Chondrocyte (in vitro differentiated cells): ENCODE results near the gene TRAPPC14. TPM values are rescaled to one million over a fixed set of nuclear protein-coding genes. Genes with fewer than 3 reads are reported as not detected.

Source experiments
- DNase-seq: peaks from one replicate; pipeline ENCODE4 v3.0.0; 2021; ENCODE audit warnings: mixed read lengths, low spot score
- H3K27ac Mint-ChIP-seq: one replicate; pipeline ENCODE4 v1.8.0; 2021; ENCODE audit warnings: mild to moderate bottlenecking, moderate library complexity, mixed read lengths; ENCODE audit not compliant: unreplicated experiment
- H3K27me3 Mint-ChIP-seq: 2 replicates; pipeline ENCODE4 v1.8.0; 2021; ENCODE audit warnings: low read depth, mixed read lengths
- H3K36me3 Mint-ChIP-seq: 2 replicates; pipeline ENCODE4 v1.8.0; 2021; ENCODE audit warnings: low read depth, mixed read lengths
- H3K4me1 Mint-ChIP-seq: 2 replicates; pipeline ENCODE4 v1.8.0; 2021; ENCODE audit warnings: low read depth, mild to moderate bottlenecking, mixed read lengths
- H3K4me3 Mint-ChIP-seq: one replicate; pipeline ENCODE4 v1.8.0; 2021; ENCODE audit warnings: mild to moderate bottlenecking, moderate library complexity, mixed read lengths; ENCODE audit not compliant: unreplicated experiment
- H3K9me3 Mint-ChIP-seq: 2 replicates; pipeline ENCODE4 v1.8.0; 2021; ENCODE audit warnings: low read depth, mixed read lengths
- total RNA-seq: library from RNA; stranded (reverse); gene quantifications from 3 replicates; pipeline ENCODE4 v1.2.1, GENCODE V29; 2021
- TF ChIP-seq, protein P1 (sequence below): fragments of 200-600 bp; sonication (generic); IDR thresholded peaks from 2 replicates; pipeline ENCODE4 v1.5.0; 2021; ENCODE audit warnings: antibody characterized with exemption, mild to moderate bottlenecking, moderate library complexity

Gene TRAPPC14
- total RNA-seq, 1 donor from 2014 or later = 15.4 TPM

DNA sequence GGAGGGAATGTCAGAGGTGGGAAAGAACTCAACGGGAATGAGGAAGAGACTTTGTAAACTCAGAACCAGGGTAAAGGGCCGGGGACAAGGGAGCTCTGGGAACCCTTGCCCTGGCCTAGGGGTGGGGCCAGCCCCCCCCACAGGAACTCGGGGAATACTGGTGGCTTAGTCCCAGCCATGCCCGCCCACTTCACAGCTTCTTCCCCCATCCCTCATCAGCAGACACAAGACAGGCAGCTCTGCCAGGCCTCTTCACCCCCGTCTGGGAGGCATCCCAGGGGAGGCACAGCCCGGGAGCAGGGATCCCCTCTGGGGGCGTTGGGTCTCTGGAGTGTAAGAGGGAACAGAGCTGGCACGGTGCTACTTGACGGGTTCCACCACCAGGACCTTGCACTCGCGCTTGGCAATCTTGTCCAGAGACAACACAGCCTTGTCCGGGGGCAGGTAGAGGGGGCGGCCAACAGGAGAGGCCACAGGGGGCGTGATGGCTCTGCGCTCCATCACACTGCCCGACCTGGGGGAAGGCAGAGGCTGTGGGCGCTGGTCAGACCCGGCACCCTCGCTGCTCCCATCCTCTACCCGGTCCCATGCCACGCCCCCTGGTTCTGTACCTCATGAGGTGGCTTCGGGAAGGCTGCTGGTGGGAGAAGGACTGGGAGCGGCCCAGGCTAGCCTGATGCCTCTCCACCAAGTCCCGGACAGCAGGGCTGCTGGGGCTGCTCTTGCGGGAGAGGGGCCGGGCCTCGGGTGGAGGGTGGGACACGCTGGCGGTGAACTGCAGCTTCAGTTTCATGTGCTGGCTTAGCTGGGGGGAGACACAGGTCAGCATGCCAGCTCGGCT is 3.7 kb downstream of the TRAPPC14 start:
- Mint-ChIP-seq H3K27me3 (no peaks in the 10 kb centered on the region), H3K9me3 (no peaks in the 10 kb centered on the region), H3K4me1 (peaks cover 35% of the 10 kb centered on the region), H3K36me3 (peaks cover 7% of the 10 kb centered on the region), H3K27ac (peak overlapping the region; percentile 45), H3K4me3 (no peak overlapping the region)
- TF ChIP-seq, protein P1, sequence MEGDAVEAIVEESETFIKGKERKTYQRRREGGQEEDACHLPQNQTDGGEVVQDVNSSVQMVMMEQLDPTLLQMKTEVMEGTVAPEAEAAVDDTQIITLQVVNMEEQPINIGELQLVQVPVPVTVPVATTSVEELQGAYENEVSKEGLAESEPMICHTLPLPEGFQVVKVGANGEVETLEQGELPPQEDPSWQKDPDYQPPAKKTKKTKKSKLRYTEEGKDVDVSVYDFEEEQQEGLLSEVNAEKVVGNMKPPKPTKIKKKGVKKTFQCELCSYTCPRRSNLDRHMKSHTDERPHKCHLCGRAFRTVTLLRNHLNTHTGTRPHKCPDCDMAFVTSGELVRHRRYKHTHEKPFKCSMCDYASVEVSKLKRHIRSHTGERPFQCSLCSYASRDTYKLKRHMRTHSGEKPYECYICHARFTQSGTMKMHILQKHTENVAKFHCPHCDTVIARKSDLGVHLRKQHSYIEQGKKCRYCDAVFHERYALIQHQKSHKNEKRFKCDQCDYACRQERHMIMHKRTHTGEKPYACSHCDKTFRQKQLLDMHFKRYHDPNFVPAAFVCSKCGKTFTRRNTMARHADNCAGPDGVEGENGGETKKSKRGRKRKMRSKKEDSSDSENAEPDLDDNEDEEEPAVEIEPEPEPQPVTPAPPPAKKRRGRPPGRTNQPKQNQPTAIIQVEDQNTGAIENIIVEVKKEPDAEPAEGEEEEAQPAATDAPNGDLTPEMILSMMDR = no peak
- no peak for DNase-seq

DNA sequence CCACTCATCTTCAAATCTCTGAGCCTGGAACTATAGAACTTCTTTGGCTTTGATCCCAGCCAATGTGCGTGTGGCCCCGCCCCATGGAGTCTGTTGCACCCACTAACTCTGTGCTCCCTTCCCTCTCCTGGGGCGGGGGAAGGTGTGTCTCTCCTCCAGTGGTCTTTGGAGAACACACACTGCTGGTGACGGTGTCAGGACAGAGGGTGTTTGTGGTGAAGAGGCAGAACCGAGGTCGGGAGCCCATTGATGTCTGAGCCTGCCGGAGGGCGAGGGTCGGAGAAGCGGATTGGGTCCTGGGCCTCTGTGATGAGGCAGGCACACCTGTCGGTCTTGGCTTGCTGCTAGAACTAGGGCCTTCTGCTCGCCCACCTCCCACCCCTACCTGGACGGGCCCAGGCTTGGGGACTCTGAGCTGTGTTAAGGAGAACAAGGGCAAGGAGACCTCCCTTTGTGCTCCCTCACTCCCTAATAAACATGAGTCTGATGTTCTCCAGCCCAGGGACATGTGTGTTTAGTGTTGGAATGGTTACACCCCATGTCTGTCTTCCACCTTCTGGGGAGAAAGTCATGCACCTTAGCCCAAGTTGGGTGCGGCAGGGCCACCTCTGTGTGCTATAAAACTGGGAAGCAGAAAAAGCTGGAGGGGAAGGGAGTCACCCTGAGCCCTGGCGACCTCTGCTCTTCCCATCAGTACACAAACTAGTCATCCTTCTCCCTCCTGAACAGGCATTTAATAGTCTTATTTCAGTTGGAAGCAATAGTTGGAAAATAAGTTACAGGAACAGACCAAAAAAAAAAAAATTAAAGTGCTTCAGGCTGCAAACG is 4.6 kb downstream of the TRAPPC14 start:
- peak overlapping the region; percentile 45 for H3K27ac Mint-ChIP-seq
- no peak for DNase-seq
- no peak overlapping the region for H3K4me3 Mint-ChIP-seq
- H3K9me3 Mint-ChIP-seq = no peaks in the 10 kb centered on the region
- TF ChIP-seq, protein P1 = no peak
- peaks cover 7% of the 10 kb centered on the region for H3K36me3 Mint-ChIP-seq
- H3K4me1 Mint-ChIP-seq = peaks cover 38% of the 10 kb centered on the region
- no peaks in the 10 kb centered on the region for H3K27me3 Mint-ChIP-seq

DNA sequence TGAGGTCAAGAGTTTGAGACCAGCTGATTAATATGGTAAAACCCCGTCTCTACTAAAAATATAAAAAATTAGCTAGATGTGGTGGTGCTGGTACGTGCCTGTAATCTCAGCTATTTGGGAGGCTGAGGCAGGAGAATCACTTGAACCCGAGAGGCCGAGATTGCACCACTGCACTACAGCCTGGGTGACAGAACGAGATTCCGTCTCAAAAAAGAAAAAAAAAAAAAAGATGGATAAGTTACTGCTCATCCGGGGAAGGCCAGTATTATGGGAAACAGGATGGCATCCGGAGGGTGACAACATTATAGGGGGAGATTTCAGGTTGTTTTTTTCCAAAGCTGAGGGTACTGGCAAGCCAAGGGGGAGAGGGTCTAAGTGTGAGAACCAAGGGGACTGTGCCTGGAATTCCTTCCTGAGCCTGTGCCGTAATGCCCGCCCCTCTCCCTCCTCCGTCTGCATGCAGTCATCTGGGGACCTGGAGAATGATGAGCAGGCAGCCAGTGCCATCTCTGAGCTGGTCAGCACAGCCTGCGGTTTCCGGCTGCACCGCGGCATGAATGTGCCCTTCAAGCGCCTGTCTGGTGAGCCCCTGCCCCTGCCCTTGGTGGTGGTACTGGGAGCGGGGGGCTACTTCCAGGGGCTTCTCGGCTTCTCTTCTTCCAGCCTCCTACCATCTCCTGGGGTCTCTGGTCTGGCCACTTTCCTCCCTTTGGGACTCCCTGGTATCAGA is 5.4 kb downstream of the TRAPPC14 start:
- DNase-seq = no peak
- TF ChIP-seq, protein P1 = no peak
- Mint-ChIP-seq H3K27ac (no peak overlapping the region), H3K4me3 (no peak overlapping the region), H3K36me3 (peaks cover 9% of the 10 kb centered on the region), H3K27me3 (no peaks in the 10 kb centered on the region), H3K9me3 (no peaks in the 10 kb centered on the region), H3K4me1 (peaks cover 43% of the 10 kb centered on the region)

DNA sequence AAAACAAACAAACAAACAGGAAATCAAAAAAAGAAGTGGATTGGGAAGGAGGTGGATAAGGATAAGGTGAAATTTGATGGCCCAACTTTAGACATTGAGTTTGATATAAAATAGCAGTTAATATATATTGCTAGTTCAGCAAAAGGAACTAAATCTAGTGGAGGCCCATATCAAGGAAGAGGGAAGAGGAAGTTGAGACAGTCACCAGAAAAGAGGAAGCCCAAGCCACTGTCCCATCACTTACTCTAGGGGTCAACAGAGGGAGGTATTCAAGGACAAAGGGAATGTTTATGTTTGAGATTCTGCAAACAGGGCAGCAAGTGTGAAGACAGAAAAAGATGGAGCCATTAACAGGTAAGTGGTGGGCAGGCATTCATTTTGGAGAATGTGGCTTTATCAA is 6.1 kb downstream of the TRAPPC14 start:
- Mint-ChIP-seq H3K4me1 (peaks cover 39% of the 10 kb centered on the region), H3K27ac (peak overlapping the region; percentile 49), H3K27me3 (no peaks in the 10 kb centered on the region), H3K9me3 (no peaks in the 10 kb centered on the region), H3K4me3 (no peak overlapping the region), H3K36me3 (peaks cover 9% of the 10 kb centered on the region)
- TF ChIP-seq, protein P1 = no peak
- DNase-seq = no peak
